Measurements from ENCODE around the gene SH3RF3. TPM values are rescaled to one million over a fixed set of nuclear protein-coding genes. Genes with fewer than 3 reads are reported as not detected.

Gene SH3RF3
- total RNA-seq, 1 experiment from 2014 or later, result 1.0 TPM

DNA sequence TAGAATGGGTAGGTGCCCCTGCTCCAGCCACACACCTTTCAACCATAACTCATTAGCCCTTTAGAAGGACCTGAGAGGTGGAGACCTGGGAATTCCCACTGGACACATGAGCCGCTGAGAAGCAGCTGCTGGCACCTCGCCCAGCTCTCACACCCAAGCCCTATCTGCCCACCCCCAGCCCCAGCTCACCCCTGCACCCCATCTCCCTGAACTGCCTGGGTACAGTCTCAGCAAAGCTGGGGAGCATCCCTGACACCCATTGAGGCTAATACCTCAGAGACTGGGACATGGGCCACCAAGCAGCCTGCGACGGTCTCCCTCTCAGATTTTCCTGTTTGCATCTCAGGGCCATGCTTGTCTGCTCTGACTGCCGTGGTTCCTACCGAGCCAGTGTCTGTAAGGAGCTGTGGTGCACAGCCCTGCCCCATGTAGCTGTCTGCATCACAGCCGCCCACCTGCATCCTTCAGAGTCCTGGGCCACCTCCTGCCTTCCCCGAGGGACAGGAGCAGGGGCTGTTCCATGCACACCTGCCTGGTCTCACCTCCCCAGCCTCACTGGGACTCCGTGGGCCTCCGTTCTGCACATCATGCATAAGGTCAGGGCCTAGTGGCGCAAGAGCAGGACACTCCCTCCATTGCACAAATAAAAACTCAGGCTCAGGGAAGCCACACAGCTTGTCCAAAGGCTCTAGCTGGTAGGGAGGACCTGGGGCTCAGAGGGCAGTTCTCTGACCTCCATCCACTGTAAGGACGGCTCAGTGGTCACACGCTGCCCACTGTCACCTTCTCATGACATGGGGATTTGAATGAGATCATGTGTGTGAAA is 394.7 kb downstream of the SH3RF3 start:
- POLR2A ChIA-PET, result no interaction called here
- Mint-ChIP-seq H3K9me3 (no peaks in the 10 kb centered on the region), H3K27ac (no peak overlapping the region), H3K4me1 (no peaks in the 10 kb centered on the region), H3K4me3 (no peak overlapping the region), H3K27me3 (ENCODE audit: low read depth) (no peaks in the 10 kb centered on the region), H3K36me3 (no peaks in the 10 kb centered on the region)
- ATAC-seq (no peak), DNase-seq (ENCODE audit: low spot score) (no peak)
- CTCF ChIA-PET, result interaction anchor here (0.9 kb wide), 1 partner anchor 22 kb away, joined by 5 read pairs; no protein-coding TSS in a partner anchor
- no peak for TF ChIP-seq RORB (CRISPR knock-in tag; IDR thresholded peaks at IDR 0.05)
- no peak for TF ChIP-seq TCF7 (CRISPR knock-in tag; IDR thresholded peaks at IDR 0.05; ENCODE audit: low read depth)
- no peak for TF ChIP-seq CREB1 (CRISPR knock-in tag; IDR thresholded peaks at IDR 0.05)
- no peak for TF ChIP-seq PRRX2 (CRISPR knock-in tag; IDR thresholded peaks at IDR 0.05)
- TF ChIP-seq, protein P1, sequence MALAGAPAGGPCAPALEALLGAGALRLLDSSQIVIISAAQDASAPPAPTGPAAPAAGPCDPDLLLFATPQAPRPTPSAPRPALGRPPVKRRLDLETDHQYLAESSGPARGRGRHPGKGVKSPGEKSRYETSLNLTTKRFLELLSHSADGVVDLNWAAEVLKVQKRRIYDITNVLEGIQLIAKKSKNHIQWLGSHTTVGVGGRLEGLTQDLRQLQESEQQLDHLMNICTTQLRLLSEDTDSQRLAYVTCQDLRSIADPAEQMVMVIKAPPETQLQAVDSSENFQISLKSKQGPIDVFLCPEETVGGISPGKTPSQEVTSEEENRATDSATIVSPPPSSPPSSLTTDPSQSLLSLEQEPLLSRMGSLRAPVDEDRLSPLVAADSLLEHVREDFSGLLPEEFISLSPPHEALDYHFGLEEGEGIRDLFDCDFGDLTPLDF (CRISPR knock-in tag; IDR thresholded peaks at IDR 0.05), result no peak
- no peak for TF ChIP-seq HMGA2 (CRISPR knock-in tag; IDR thresholded peaks at IDR 0.05)
- no peak for TF ChIP-seq EMX1 (CRISPR knock-in tag; IDR thresholded peaks at IDR 0.05)
- TF ChIP-seq SMAD3 (CRISPR knock-in tag; IDR thresholded peaks at IDR 0.05; ENCODE audit: borderline replicate concordance), result no peak
- TF ChIP-seq, protein P2, sequence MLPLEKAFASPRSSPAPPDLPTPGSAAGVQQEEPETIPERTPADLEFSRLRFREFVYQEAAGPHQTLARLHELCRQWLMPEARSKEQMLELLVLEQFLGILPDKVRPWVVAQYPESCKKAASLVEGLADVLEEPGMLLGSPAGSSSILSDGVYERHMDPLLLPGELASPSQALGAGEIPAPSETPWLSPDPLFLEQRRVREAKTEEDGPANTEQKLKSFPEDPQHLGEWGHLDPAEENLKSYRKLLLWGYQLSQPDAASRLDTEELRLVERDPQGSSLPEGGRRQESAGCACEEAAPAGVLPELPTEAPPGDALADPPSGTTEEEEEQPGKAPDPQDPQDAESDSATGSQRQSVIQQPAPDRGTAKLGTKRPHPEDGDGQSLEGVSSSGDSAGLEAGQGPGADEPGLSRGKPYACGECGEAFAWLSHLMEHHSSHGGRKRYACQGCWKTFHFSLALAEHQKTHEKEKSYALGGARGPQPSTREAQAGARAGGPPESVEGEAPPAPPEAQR (CRISPR knock-in tag; IDR thresholded peaks at IDR 0.05), result no peak
- TF ChIP-seq, protein P3, sequence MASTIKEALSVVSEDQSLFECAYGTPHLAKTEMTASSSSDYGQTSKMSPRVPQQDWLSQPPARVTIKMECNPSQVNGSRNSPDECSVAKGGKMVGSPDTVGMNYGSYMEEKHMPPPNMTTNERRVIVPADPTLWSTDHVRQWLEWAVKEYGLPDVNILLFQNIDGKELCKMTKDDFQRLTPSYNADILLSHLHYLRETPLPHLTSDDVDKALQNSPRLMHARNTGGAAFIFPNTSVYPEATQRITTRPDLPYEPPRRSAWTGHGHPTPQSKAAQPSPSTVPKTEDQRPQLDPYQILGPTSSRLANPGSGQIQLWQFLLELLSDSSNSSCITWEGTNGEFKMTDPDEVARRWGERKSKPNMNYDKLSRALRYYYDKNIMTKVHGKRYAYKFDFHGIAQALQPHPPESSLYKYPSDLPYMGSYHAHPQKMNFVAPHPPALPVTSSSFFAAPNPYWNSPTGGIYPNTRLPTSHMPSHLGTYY (CRISPR knock-in tag; IDR thresholded peaks at IDR 0.05), result no peak
- TF ChIP-seq ZNF219 (CRISPR knock-in tag; IDR thresholded peaks at IDR 0.05; ENCODE audit: borderline replicate concordance), result no peak

DNA sequence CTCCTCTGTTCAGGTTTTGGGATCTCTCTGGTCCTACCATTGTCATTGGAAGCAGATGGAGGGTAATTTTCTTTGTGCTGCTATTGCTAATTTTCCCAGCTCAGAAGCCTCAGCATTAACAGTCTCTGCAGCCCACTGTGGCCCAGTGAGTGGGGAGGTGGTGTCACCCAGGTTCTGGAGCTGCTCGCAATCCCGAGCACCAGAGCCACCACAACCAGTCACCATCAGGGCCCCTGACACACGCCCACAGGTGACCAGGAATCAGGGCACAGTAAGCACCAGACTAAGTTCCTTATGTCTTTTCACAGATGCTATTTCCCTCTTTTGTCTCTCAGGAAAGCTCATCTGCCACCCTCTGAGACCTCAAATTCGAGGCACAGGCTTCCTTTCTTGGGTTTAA is 396.8 kb downstream of the SH3RF3 start:
- no peaks in the 10 kb centered on the region for H3K4me1 Mint-ChIP-seq
- CTCF ChIA-PET, result interaction anchor here (0.8 to 1.8 kb wide), 3 partner anchors 16 to 21 kb away, joined by 3 to 5 read pairs (median 4); no protein-coding TSS in a partner anchor
- DNase-seq (ENCODE audit: low spot score), result no peak
- H3K9me3 Mint-ChIP-seq, result no peaks in the 10 kb centered on the region
- H3K36me3 Mint-ChIP-seq, result no peaks in the 10 kb centered on the region
- H3K4me3 Mint-ChIP-seq, result no peak overlapping the region
- no peak overlapping the region for H3K27ac Mint-ChIP-seq
- no peak for ATAC-seq
- TF ChIP-seq ZNF121 (CRISPR knock-in tag; IDR thresholded peaks at IDR 0.05), result no peak
- TF ChIP-seq ZNF317 (CRISPR knock-in tag; IDR thresholded peaks at IDR 0.05; ENCODE audit: borderline replicate concordance, low read depth), result no peak
- TF ChIP-seq, protein P4, sequence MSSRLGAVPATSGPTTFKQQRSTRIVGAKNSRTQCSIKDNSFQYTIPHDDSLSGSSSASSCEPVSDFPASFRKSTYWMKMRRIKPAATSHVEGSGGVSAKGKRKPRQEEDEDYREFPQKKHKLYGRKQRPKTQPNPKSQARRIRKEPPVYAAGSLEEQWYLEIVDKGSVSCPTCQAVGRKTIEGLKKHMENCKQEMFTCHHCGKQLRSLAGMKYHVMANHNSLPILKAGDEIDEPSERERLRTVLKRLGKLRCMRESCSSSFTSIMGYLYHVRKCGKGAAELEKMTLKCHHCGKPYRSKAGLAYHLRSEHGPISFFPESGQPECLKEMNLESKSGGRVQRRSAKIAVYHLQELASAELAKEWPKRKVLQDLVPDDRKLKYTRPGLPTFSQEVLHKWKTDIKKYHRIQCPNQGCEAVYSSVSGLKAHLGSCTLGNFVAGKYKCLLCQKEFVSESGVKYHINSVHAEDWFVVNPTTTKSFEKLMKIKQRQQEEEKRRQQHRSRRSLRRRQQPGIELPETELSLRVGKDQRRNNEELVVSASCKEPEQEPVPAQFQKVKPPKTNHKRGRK (CRISPR knock-in tag; IDR thresholded peaks at IDR 0.05; ENCODE audit: borderline replicate concordance), result no peak
- TF ChIP-seq, protein P5, sequence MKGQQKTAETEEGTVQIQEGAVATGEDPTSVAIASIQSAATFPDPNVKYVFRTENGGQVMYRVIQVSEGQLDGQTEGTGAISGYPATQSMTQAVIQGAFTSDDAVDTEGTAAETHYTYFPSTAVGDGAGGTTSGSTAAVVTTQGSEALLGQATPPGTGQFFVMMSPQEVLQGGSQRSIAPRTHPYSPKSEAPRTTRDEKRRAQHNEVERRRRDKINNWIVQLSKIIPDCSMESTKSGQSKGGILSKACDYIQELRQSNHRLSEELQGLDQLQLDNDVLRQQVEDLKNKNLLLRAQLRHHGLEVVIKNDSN (CRISPR knock-in tag; IDR thresholded peaks at IDR 0.05), result no peak
- TF ChIP-seq RELA (CRISPR knock-in tag; IDR thresholded peaks at IDR 0.05; ENCODE audit: borderline replicate concordance), result no peak
- TF ChIP-seq SMAD3 (CRISPR knock-in tag; IDR thresholded peaks at IDR 0.05; ENCODE audit: borderline replicate concordance), result no peak
- TF ChIP-seq, protein P6, sequence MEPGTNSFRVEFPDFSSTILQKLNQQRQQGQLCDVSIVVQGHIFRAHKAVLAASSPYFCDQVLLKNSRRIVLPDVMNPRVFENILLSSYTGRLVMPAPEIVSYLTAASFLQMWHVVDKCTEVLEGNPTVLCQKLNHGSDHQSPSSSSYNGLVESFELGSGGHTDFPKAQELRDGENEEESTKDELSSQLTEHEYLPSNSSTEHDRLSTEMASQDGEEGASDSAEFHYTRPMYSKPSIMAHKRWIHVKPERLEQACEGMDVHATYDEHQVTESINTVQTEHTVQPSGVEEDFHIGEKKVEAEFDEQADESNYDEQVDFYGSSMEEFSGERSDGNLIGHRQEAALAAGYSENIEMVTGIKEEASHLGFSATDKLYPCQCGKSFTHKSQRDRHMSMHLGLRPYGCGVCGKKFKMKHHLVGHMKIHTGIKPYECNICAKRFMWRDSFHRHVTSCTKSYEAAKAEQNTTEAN (CRISPR knock-in tag; IDR thresholded peaks at IDR 0.05), result no peak
- TF ChIP-seq, protein P7, sequence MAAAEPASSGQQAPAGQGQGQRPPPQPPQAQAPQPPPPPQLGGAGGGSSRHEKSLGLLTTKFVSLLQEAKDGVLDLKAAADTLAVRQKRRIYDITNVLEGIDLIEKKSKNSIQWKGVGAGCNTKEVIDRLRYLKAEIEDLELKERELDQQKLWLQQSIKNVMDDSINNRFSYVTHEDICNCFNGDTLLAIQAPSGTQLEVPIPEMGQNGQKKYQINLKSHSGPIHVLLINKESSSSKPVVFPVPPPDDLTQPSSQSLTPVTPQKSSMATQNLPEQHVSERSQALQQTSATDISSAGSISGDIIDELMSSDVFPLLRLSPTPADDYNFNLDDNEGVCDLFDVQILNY (CRISPR knock-in tag; IDR thresholded peaks at IDR 0.05), result no peak
- TF ChIP-seq, protein P8, sequence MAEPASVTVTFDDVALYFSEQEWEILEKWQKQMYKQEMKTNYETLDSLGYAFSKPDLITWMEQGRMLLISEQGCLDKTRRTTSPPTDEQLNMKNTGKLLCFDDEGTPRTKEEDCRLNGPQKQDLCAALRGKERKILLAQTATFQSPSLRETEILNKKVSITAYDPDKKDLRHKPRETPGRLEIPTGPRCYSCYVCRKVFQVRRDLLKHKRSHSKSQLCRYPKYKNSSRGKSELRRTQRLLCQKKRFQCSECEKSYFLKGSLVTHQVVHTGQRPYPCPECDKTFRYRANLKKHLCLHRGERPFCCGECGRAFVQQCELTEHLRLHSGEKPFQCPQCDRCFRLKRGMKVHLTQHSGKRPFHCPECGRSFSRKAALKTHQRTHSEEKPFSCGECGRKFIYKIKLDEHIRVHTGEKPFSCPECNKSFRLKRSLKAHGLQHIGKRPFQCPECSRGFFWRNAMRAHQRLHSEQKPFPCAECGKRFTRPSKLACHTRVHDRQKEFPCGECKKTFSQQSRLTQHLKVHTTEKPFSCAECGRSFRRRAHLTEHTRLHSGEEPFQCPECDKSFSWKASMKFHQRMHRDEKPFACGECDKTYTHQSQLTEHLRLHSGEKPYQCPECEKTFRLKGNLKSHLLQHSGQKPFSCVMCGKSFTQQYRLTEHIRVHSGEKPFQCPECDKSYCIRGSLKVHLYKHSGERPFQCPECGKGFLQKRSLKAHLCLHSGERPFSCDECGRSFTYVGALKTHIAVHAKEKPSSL (CRISPR knock-in tag; conservative IDR thresholded peaks at IDR 0.05), result no peak
- no peak for TF ChIP-seq CBFB (CRISPR knock-in tag; IDR thresholded peaks at IDR 0.05; ENCODE audit: low read depth)
- POLR2A ChIA-PET, result no interaction called here
- no peaks in the 10 kb centered on the region for H3K27me3 Mint-ChIP-seq (ENCODE audit: low read depth)

Data from WTC11 (cell line).